Measurements from ENCODE around the gene SLC35G4. TPM values are rescaled to one million over a fixed set of nuclear protein-coding genes. Genes with fewer than 3 reads are reported as not detected.
"Not testable (repeated sequence)": the region's sequence is repeated elsewhere in the genome, so short reads cannot be mapped to it uniquely, and the experiment has no call there.

The SLC35G4 gene
- polyA plus RNA-seq (ENCODE audit: insufficient read length in 10 of 10) = not detected
- long read RNA-seq, donor 1 = 0 reads
- long read RNA-seq, donor 2 = 0 reads
- long read RNA-seq, donor 3, partial matches to known transcripts = 0 of 2 reads
- long read RNA-seq, donor 3, other reads (novel, unspliced or antisense) = 0 of 2 reads
- long read RNA-seq, donor 4 = 0 reads
- long read RNA-seq, donor 5 = 0 reads
- long read RNA-seq, donor 6 = 0 reads
- long read RNA-seq, donor 7 = 0 reads
- long read RNA-seq, donor 8 = 0 reads
- long read RNA-seq, donor 9 = 0 reads

DNA sequence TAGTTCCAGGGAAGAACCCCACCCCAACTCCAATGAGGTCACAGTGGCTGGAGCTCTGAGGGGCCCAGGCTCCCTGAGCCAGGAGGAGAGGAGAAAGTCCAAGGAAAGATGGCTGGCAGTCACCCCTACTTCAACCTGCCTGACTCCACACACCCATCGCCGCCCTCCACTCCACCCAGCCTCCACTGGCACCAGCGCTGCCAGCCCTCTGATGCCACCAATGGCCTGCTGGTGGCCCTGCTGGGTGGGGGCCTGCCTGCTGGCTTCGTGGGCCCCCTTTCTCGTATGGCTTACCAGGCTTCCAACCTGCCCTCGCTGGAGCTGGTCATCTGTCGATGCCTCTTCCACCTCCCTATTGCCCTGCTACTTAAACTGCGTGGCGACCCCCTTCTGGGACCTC is at the start of gene SLC35G4:
Gene SLC35G4, plus strand, starts transcription at position 109 of the 400 bp plus-strand sequence. Its CDS starts 0 bp downstream, at position 109.
- not testable (repeated sequence) for DNase-seq

DNA sequence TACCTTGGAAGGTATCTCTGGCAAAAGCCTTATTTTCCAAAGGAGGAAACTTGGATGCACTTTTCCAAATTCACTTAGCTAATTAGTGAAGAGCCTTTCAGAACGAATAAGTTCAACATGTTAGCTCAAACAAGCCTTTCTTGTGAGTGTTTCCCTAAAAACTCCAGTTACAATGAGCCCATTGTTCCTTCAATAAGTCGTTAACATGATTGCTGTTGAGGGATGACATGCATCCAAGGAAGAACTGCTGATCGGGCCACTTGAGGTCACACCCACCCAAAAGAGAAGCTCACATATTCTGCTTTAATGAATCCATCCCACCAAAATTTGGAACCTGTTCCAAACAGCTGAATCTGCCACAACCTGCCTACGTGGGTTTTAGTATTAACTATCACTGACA is 48.1 kb upstream of the SLC35G4 start:
- DNase-seq = no peak

DNA sequence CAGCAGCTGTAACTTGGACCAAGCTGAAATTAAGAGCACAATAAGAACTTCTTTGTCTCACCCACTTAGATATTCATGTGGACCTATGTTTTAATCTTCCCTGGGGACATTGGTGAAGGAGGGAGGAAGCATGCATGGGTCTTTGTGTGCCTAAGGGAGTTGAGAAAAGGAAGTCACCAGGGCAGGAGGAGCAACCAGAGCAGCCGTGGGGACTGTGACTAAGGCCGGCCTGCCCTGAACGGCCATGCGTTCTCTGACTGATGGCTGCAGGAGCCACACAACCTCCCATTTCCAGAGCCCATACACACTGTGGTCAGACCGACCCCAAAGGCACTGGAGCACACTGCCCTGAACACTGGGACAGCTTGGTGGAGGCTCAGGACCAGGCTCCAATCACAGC is 43.7 kb upstream of the SLC35G4 start:
- no peak for DNase-seq

DNA sequence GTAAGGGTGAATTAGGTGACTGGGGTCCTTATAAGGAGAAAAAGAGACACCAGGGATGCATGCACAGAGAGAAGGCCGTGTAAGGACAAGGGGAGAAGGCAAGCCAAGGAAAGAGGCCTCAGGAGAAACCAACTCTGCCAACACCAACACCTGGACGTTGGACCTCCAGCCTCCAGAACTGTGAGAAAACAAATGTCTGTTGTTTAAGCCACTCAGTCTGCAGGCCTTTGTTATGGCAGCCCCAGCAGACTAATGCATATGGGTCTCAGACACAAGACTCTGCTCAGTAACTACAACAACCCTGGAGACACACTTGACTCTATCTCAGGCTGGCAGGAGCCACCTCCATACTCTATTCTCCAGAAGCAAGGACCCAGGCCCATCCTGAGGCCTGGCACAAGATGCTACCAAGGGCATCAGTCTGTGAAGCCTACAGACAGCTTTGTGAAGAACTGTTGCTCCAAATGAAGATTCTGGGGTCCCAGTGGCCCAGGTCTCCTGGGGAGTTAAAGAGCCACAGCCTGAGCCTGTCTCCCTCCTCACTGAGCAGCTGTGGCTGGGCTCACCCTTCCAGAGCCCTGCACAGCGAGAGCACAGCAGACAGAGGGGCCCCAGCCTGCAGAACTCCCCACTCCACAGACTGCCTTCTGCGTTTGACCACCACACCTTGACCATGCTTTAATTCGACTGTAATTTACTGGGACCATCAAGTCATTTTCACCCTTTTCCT is 43.0 kb upstream of the SLC35G4 start:
- no peak for DNase-seq

DNA sequence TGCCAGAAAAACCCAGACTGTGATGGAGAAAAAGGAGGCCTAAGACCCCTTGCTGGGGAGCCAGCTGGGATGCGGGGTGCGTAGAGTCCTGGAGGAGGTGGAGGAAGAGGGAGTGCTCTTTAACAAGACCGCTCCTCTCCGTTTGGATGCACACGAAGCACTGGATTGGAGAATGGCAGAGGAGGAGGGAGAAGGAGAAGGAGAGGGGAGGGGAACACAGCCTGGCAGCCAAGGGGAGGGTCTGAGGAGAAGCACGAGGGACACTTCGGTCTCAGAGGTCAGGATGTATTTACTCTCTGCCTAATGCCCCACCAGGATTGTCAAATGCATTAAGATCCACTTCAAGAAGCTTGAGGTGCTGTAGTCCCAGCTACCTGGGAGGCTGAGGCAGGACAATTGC is 42.0 kb upstream of the SLC35G4 start:
- no peak for DNase-seq

DNA sequence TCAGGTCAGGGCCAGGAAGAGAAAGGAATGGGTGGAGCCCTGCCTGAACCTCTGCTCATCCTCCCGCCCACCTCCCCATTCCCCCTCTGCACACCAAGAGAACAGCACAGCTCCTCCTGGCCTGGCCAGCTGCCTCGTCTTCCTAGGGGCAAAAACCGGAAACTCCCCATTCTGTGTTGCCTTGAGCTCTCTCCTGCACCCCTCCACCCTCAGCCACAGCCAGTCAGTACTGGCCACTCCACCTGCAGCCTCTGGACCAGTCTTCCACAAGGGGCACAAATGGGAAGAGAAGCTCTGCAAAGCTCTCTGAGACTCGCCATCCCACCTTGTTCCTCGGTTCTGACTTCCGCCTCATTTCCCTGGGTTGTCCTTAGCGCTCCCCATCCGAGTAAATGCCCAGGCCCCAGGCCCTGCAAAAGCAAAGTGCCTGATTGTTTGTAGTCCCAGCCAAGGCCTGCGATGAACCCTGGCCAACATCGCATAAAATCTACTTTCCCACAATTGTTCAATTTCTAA is 39.3 kb upstream of the SLC35G4 start:
- no peak for DNase-seq

DNA sequence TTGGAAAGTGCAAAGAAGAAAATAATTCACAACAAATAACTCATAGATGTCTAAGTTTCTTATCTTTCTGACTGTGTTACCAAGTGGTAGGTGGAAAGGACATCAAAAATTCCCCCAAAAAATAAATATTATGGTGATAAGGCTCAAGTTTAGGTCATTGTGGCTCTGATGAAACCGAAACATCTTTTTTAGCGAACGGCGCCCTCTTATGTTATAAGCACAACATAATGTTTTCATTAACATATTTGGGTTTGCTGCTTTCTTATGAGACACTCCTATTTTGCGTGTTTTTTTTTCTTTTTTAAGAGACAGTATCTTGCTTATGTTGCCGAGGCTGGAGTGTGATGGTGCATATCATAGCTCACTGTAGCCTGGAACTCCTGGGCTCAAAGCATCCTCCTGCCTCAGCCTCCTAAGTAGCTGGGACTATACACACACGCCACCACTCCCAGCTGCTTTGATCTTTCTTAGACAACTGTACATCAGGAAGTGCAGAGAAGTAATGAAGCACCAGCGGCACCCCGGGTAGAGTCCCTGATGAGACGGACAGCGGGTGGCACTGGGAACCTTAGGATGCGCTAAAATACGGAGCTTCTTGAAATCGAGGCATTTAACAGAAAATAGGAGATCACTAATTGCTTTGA is 38.5 kb upstream of the SLC35G4 start:
- DNase-seq = peak; percentile 22 to 58 (median 27)

DNA sequence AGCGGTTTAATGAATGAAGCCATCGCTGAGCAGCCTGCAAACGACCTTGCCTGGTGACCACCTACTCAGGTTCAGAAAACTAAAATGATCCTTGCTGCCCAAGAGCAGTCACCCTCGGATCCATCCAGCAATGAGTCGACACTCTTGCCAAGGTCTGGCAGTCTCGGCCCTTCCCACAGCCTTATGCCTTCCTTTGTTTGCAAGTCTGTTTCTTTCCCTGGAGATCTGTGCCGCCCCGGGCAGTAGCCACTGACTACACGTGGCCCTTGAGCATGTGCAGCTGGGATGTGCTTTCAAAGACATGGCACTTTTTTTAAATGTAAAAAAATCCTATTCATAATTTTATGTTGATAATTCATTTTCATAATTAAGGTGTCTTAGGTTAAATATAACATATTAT is 37.2 kb upstream of the SLC35G4 start:
- no peak for DNase-seq

DNA sequence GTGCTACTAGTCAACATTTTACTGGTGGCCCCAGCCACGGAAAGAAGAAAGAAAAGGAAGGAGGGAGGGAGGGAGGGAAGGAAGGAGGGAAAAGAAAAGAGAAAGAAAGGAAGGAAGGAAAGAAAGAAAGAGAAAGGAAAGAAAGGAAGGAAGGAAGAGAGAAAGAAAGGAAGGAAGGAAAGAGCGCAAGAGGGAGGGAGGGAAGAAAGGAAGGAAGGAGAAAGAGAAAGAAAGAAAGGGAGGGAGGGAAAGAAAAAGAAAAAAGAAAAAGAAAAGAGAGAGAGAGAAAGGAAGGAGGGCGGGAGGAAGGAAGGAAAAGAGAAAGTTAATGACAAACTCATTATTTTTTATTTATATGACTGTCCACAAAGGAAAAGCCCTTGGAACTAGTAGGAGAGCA is 34.9 kb upstream of the SLC35G4 start:
- no peak for DNase-seq

DNA sequence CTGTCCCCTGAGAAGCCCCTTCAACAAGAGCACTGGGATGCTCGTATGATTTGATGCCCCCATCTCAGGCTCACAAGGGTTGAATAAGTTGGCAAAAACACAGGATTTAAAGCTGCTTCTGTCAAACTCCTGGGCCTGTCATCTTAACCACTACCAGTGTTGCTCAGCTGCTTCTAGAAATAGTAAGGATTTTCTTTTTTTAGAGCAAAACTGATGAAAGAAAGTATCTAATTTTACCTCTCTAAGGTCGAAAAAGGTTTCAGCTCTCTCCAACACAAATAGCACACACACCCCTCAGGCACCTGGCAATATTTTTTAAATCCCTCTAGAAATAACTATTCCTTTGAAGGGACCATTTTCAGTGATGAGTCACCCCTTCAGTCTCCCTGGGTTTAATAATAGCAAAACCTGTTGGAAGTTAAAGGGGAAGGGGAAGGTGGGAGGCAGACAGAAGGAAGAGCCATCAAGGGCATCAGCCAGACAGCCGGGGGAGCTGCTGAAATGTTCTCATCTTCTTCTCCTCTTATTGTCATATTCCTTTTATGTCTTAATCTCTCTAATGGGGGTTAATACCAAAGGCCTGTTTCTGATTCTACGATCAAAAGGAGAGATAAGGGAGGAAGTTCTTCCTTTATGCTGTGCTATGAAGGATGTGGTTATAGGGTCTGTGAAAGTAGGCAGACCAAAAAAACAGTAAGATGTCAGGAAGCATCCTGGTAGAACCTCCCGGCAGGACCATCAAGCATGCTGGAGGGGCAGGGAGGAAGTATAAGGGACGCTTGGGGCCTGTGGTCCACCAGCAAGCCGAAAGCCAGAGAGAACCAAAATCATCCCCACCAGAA is 31.9 kb upstream of the SLC35G4 start:
- DNase-seq = no peak

DNA sequence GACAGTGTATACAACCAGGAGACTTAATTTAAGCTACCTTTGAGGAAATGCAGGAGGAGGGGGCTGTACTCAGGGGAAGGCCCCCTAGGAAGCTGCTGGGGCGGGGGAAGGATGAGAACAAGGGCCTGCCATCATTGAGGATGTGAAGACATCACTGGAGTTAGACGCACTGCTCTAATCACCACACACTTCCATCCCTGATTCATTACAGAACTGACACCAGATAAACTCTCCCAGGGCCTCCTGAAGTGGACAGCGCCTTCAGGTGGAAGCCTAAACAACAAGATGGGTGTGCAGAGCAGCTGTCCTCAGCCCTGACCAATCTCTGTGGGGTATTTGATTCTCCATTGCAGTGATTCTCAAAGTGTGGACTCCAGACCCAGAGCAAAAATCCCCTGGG is 30.6 kb upstream of the SLC35G4 start:
- no peak for DNase-seq

DNA sequence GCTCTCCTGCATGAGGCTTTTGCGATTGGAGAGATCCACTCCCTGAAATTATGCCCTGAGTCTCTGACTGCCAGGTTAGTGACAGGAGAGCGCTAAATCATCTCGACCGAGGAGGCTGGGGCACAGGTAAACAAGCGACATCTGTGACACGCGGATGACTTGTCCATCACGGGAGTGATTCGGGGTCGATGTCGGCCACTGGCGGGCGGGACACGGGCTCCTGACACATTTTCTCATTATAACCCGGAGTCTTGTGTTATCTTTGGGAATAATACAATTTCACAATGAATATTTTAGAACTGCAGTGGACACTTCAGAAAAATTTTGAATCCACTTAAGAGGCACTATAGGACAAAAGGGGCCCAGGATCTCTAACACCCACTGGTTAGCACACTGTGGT is 29.5 kb upstream of the SLC35G4 start:
- no peak for DNase-seq

DNA sequence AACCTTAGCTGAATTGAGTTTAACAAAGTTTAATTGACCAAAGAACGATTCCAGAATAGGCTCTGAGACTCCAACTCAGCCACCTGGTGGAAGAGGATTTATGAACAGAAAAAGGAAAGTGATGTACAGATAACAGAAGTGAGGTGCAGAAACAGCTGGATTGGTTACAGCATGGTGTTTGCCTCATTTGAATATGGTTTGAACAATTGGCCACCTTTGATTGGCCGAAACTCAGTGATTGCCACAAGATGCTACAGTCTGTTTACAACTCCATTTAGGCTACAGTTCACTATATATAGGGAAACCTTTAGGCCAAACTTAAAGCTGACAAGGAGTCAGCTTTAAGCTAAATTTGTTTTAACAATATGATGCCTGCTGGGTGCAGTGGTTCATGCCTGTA is 28.1 kb upstream of the SLC35G4 start:
- DNase-seq = no peak

DNA sequence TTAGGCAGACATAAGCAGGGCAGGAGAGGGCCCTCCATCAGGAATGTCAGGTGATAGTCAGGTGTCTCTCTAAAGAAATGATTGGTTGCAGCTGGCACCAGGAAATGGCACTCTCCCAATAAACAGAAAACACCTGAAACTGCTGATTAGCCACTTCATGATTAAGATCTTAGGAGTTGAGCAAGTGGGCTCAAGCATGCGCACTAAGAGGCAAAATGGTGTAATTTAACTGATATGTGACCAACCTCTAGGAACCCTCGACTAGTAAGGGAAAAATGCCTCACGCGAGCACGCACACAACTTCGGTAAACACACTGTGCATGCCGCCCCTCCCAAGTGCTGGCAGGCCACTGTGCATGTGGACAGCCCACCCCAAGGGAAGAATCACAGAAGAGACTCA is 23.8 kb upstream of the SLC35G4 start:
- DNase-seq = no peak

DNA sequence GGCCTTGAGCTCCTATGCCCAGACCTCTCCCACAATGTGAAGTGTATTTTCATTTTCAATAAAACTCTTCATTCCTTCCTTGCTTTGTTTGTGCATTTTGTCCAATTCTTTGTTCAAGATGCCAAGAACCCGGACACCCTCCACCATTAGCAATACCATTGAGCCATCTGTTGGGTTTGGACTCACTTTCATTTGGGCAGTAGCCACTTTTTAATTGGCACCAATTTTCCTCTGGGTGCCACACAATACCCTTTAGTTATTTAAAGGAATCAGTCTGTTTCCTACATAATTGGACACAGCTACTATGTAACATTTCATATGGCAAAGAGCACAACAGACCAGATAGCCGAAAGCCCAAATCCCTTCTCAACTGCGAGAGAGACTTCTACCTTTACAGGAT is 22.5 kb upstream of the SLC35G4 start:
- DNase-seq = no peak

DNA sequence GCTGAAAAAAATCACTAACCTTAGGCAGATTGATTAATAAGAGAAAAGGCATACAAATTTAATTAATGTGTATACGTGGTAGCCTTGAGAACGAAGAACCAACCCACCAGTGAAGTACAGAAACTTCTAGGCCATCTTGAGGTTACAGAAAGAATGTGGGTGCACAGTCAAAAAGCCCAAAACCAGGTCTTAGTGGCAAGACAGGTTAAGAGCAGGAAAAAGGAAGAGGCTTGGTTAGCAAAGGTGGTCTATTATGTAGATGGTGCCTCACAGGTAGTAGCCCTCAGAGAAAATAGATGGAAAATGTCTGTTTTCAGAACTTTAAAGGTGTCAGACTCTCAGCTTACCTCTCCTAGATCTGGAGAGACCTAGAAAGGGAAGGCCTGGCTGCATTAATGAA is 22.0 kb upstream of the SLC35G4 start:
- no peak for DNase-seq

DNA sequence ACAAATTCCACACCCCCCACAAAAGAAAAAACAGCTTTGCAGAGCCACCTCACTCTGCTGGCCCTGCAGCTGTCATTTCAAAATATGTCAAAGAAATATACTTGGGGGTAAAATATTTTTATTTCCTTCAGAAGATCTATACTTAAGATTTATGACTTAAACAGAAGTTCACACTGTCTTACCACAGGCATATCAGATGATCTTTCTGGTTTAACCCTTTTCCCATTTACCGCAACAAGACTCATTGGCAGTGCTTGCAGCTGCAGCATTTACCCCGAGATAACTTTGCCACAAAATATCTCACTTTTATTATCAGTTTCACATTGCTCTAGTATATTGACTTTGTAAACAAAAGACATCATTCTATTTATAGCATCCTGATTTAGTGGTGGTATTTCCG is 21.6 kb upstream of the SLC35G4 start:
- DNase-seq = no peak

DNA sequence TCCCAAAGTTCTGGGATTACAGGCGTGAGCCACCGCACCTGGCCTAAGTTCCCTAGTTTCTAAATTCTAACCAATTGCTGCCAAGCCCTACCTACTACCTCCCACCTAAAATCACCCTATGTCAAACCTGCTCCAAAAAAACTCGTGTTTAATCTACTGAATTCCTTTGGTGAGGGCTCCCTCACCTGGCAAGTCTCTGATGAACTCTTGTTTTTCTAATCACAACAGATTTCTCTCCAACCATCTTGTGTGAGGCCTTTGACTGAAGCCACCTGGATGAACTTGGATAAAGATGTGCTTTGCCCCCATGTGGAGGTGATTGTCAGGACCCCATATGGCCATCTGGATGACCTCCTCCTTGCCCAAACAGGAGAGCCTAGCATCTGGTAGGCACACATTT is 17.4 kb upstream of the SLC35G4 start:
- DNase-seq = no peak

DNA sequence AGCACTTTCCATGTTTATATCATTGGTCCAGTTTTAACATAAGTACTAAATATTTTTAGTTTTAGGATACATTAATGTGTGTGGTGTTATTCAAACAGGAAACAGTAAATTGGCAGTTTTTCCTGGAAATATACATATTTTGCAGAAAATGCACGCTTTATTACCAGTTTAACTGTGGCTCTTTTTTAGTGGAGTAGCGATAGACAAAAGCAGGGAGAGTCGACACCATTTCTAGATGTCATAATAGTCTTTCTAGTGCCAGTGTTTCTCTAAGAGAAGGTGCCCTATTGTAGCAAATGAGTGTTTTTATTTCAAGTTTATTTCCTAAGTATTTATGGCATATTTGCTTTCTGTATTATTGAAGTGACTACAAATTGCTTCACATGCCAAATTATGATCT is 9.1 kb upstream of the SLC35G4 start:
- no peak for DNase-seq

DNA sequence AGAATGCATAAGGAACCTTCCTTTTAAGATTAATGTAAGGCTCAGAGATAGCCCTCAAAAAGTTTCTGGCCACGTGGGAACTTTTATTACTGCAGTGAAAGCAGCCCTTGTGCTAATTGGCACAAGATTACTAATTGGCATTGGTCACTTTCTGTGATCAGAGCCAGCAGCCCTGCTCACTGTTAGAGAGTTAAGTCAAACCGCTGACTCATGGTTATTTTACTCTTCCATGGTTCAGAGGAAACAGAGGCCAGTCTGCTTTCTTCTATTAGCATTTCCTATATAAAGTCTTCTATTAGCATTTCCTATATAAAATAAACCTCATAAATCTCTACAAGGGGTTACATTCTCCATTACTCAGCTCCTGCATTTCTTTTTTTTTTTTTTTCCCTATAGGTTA is 1.5 kb upstream of the SLC35G4 start:
- DNase-seq = peak in 1 of 3 donors; percentile 6

DNA sequence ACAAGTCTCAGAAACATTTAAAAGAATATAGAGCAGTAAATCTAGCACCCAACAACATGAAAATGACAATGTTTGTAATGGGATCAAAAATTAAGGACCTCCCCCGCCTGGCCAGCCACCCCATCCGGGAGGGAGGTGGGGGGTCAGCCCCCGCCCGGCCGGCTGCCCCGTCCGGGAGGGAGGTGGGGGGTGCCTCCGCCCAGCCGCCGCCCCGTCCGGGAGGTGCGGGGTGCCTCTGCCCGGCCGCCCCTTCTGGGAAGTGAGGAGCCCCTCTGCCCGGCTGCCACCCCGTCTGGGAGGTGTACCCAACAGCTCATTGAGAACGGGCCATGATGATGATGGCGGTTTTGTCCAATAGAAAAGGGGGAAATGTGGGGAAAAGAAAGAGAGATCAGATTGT is 778 bp upstream of the SLC35G4 start:
- DNase-seq = not testable (repeated sequence)

DNA sequence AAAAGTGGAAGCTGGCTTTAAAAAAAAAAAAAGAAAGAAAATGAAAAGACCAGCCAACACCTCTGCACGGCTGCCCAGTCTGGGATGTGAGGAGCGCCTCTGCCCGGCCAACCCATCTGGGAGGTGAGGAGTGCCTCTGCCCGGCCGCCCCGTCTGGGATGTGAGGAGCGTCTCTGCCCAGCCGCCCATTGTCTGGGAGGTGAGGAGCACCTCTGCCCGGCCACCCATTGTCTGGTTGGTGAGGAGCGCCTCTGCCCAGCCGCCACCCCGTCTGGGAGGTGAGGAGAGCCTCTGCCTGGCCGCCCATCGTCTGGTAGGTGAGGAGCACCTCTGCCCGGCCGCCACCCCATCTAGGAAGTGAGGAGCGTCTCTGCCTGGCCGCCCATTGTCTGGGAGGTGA is 3.7 kb downstream of the SLC35G4 start:
- DNase-seq = not testable (repeated sequence)

All from muscle of back (tissue), 13 donors.